Fibroblast of lung (primary cell): ENCODE measurements around the gene PHLDA2. TPM values are rescaled to one million over a fixed set of nuclear protein-coding genes. Genes with fewer than 3 reads are reported as not detected.

Source experiments
- DNase-seq, 2 donors: peaks; one replicate each; pipeline versions ENCODE4 v3.0.0 to v3.0.0-alpha.2; 2010; ENCODE audit warnings: low read depth in 2 of 2
- H2AFZ ChIP-seq: 2 replicates; pipeline ENCODE4 v1.5.1; 2012; ENCODE audit warnings: low read length, control low read depth, inconsistent platforms
- H3K27ac ChIP-seq: 2 replicates; pipeline ENCODE4 v1.5.1; 2011; ENCODE audit warnings: low read length, control low read depth; ENCODE audit not compliant: insufficient read depth
- H3K27me3 ChIP-seq: 2 replicates; pipeline ENCODE4 v1.5.1; 2011; ENCODE audit warnings: mild to moderate bottlenecking, low read length; ENCODE audit not compliant: control insufficient read depth, insufficient read depth
- H3K36me3 ChIP-seq: 2 replicates; pipeline ENCODE4 v1.5.1; 2011; ENCODE audit warnings: low read length; ENCODE audit not compliant: control insufficient read depth, insufficient read depth
- H3K4me1 ChIP-seq: 2 replicates; pipeline ENCODE4 v1.5.1; 2011; ENCODE audit warnings: low read length; ENCODE audit not compliant: control insufficient read depth, insufficient read depth; ENCODE audit errors: extremely low read depth
- H3K4me2 ChIP-seq: 2 replicates; pipeline ENCODE4 v1.5.1; 2011; ENCODE audit warnings: low read length, control low read depth; ENCODE audit not compliant: insufficient read depth; ENCODE audit errors: extremely low read depth
- H3K4me3 ChIP-seq, 4 experiments: fragments of 200-600 bp in 1 of 4; sonication (generic) in 1 of 4; replicated peaks in 1 of 4; 2 replicates each; pipeline ENCODE4 v1.5.1; 2011 to 2016; ENCODE audit warnings: low read length in 4 of 4, low read depth in 3 of 4, mild to moderate bottlenecking in 3 of 4, control low read depth in 2 of 4, inconsistent platforms in 1 of 4, mixed read lengths in 1 of 4; ENCODE audit not compliant: insufficient read depth in 1 of 4; ENCODE audit errors: control extremely low read depth in 1 of 4
- H3K79me2 ChIP-seq: 2 replicates; pipeline ENCODE4 v1.5.1; 2012; ENCODE audit warnings: mild to moderate bottlenecking, low read length, inconsistent platforms; ENCODE audit not compliant: control insufficient read depth, insufficient read depth
- H3K9ac ChIP-seq: 2 replicates; pipeline ENCODE4 v1.5.1; 2011; ENCODE audit warnings: mild to moderate bottlenecking, low read length, control low read depth; ENCODE audit not compliant: insufficient read depth
- H3K9me3 ChIP-seq: 2 replicates; pipeline ENCODE4 v1.5.1; 2012; ENCODE audit warnings: low read depth, low read length; ENCODE audit not compliant: control insufficient read depth, insufficient read depth
- H4K20me1 ChIP-seq: 2 replicates; pipeline ENCODE4 v1.5.1; 2011; ENCODE audit warnings: low read length; ENCODE audit not compliant: control insufficient read depth, insufficient read depth; ENCODE audit errors: extremely low read depth
- EZH2 ChIP-seq: IDR thresholded peaks from 2 replicates; pipeline ENCODE4 v1.5.1; 2012; ENCODE audit warnings: low read length, control low read depth, mild to moderate bottlenecking; ENCODE audit errors: missing control alignments
- polyA plus RNA-seq, 2 donors: library from polyadenylated mRNA; depleted of rRNA in 1 of 2; stranded (reverse) in 1 of 2; unstranded in 1 of 2; fragments of >200 nt; gene quantifications; 2 replicates each; pipeline ENCODE4 v1.2.1, GENCODE V29; 2011 to 2012; ENCODE audit warnings: missing spikeins in 1 of 2
- total RNA-seq: library from RNA; depleted of rRNA; stranded (reverse); fragments of >200 nt; gene quantifications from 2 replicates; pipeline ENCODE4 v1.2.1, GENCODE V29; 2014
- TF ChIP-seq, protein P1 (sequence below), 2 donors: IDR thresholded peaks in 1 of 2; conservative IDR thresholded peaks in 1 of 2; 1 replicate in 1 of 2; 2 replicates in 1 of 2; pipeline ENCODE4 v1.5.1; 2011 to 2012; ENCODE audit warnings: low read length in 2 of 2, control low read depth in 1 of 2, inconsistent platforms in 1 of 2, low read depth in 1 of 2, mild to moderate bottlenecking in 1 of 2

Gene PHLDA2
- total and polyA plus RNA-seq, 2 donors (not counting 1 experiment from before 2014, with no cell fraction given): 6.8 to 16.2 TPM

DNA sequence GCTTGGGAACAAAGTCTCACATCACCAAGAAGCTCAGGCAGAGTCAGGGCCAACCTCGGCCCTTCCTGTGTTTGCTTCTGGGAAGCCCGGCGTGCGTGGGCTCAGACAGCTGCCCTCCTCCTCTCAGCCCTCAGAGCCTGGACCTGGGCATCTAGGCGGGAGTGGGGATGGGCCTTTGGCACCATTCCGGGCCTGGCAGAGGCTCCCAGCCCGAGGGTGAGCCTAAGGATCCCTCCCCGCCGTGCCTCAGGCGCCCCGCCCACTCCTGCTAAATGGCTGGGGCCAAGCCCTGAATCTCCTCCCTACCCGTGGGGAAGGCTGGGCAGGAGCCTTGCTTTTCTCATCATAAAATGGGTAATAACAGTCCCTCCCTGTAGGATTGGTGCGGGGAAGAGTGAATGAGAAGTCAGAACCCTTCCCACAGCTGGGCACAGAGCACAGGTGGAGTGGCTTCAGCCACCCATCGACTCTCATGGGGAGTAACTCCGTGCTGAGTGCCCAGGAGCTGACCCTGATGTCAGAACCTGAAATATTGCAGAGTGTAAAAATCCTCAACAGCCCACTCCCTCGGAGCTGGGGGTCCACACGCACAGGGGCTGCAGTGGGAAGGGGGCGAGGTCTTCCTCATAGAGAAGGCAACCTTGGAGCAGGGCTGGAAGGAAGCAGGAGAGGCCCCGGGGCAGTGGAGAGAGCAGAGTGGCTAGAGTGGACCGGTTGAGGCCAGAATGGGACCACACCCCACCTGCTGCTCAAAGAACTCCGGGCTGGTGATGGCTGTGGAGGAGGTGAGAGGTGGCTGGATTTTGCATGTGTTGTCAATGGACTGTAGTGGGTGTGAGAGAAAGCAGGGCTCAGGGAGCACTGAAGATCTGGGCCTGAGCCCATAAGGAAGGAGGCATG, 24.8 kb downstream of the PHLDA2 start:
- no peak overlapping the region for H3K4me2 ChIP-seq
- H3K4me1 ChIP-seq: peaks cover 8% of the 10 kb centered on the region
- no peak overlapping the region for H2AFZ ChIP-seq
- no peak for DNase-seq
- H3K9me3 ChIP-seq: no peaks in the 10 kb centered on the region
- H3K27ac ChIP-seq: no peak overlapping the region
- no peaks in the 10 kb centered on the region for H4K20me1 ChIP-seq
- H3K4me3 ChIP-seq: no peak overlapping the region
- no peaks in the 10 kb centered on the region for H3K27me3 ChIP-seq
- no peak for TF ChIP-seq EZH2
- TF ChIP-seq, protein P1, sequence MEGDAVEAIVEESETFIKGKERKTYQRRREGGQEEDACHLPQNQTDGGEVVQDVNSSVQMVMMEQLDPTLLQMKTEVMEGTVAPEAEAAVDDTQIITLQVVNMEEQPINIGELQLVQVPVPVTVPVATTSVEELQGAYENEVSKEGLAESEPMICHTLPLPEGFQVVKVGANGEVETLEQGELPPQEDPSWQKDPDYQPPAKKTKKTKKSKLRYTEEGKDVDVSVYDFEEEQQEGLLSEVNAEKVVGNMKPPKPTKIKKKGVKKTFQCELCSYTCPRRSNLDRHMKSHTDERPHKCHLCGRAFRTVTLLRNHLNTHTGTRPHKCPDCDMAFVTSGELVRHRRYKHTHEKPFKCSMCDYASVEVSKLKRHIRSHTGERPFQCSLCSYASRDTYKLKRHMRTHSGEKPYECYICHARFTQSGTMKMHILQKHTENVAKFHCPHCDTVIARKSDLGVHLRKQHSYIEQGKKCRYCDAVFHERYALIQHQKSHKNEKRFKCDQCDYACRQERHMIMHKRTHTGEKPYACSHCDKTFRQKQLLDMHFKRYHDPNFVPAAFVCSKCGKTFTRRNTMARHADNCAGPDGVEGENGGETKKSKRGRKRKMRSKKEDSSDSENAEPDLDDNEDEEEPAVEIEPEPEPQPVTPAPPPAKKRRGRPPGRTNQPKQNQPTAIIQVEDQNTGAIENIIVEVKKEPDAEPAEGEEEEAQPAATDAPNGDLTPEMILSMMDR (conservative IDR thresholded peaks at IDR 0.05 in 1 of 2, IDR thresholded peaks at IDR 0.05 in 1 of 2; ENCODE audit: low read depth in 1 of 2, low read length in 2 of 2): no peak
- no peaks in the 10 kb centered on the region for H3K36me3 ChIP-seq
- no peak overlapping the region for H3K9ac ChIP-seq
- H3K79me2 ChIP-seq: no peaks in the 10 kb centered on the region

DNA sequence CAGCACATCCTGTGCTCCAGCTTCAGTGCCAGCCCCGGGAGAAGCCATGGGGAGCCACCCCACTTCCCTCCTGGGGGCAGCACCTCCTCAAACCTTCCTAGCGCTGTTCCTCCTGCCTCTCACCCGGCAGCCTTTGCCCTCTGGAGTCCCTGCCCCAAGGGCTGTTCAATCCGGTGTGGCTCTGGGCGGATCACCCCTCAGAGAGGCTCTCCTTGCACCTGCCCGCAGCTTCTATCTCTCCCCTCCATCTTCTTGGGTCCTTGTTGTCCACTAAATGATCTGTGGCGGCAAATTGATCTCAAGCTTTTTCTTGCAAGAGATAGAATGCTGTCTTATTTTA, 25.6 kb downstream of the PHLDA2 start:
- H2AFZ ChIP-seq: no peak overlapping the region
- H3K36me3 ChIP-seq: no peaks in the 10 kb centered on the region
- H4K20me1 ChIP-seq: no peaks in the 10 kb centered on the region
- no peak for DNase-seq
- H3K4me2 ChIP-seq: no peak overlapping the region
- peaks cover 11% of the 10 kb centered on the region for H3K4me1 ChIP-seq
- H3K9ac ChIP-seq: no peak overlapping the region
- peak overlapping the region in 1 of 4 experiments; percentile 14 for H3K4me3 ChIP-seq
- H3K27me3 ChIP-seq: no peaks in the 10 kb centered on the region
- TF ChIP-seq EZH2: no peak
- TF ChIP-seq, protein P1 (conservative IDR thresholded peaks at IDR 0.05 in 1 of 2, IDR thresholded peaks at IDR 0.05 in 1 of 2; ENCODE audit: low read depth in 1 of 2, low read length in 2 of 2): no peak
- no peaks in the 10 kb centered on the region for H3K79me2 ChIP-seq
- H3K9me3 ChIP-seq: no peaks in the 10 kb centered on the region
- no peak overlapping the region for H3K27ac ChIP-seq

DNA sequence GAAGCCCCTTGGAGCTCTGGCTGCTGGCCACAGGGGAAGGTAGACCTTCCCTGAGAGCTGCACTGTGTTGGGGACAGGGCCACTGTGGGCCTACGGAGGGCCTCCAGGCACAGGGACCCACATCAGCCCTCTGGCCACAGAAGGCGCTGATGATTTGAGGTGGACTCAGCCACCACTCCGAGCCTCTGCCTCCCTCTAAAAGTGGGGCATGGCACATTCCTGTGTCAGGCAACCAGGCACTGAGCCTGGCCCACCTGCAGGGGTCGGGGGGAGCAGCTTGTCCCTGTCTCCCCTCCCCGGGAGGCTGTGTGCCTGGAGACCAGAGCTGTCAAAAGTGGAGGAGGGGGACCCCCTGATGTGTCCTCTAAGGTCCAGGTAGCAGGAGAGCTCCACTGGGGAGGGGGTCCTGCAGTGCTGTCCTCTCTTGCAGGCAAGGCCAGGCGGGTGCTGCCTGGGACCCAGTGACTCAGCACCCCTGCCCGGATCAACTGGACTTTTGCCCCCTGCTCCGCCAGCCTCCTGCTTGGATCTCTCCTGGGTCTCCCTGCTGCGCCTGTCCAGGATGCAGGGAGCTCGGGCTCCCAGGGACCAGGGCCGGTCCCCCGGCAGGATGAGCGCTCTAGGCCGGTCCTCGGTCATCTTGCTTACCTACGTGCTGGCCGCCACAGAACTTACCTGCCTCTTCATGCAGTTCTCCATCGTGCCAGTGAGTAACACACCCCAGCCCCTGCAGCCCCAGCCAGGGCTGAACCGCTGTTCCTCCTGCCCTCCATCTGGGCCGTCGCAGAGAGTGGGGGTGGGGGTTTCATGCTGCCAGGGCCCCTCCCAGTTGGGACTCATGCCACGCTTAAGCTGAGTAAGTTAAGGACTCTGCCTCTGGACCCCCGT, 26.2 kb downstream of the PHLDA2 start:
- Histone ChIP-seq H3K27ac (peak overlapping the region; percentile 73), H3K36me3 (no peaks in the 10 kb centered on the region), H3K4me3 (peak overlapping the region; percentile 49 to 78 (median 64)), H3K27me3 (no peaks in the 10 kb centered on the region), H4K20me1 (no peaks in the 10 kb centered on the region), H3K9ac (peak overlapping the region; percentile 75), H2AFZ (peak overlapping the region; percentile 22), H3K79me2 (no peaks in the 10 kb centered on the region), H3K9me3 (no peaks in the 10 kb centered on the region), H3K4me1 (peaks cover 15% of the 10 kb centered on the region), H3K4me2 (peak overlapping the region; percentile 59)
- TF ChIP-seq EZH2: no peak
- TF ChIP-seq, protein P1 (conservative IDR thresholded peaks at IDR 0.05 in 1 of 2, IDR thresholded peaks at IDR 0.05 in 1 of 2; ENCODE audit: low read depth in 1 of 2, low read length in 2 of 2): no peak
- no peak for DNase-seq
